Heart left ventricle (tissue), 13 donors: Measurements from ENCODE around the gene ADCK2.

Experiments
- POLR2A ChIP-seq, 2 donors: fragments of 450-650 bp; IDR thresholded peaks; one replicate each; pipeline ENCODE4 v1.6.1; 2017; ENCODE audit warnings: antibody characterized with exemption in 2 of 2, mild to moderate bottlenecking in 2 of 2, moderate library complexity in 2 of 2
- TF ChIP-seq, protein P1 (sequence below), 12 donors: fragments of 200-600 bp; sonication (generic) in 4 of 12; IDR thresholded peaks; one replicate each; pipeline versions ENCODE4 v1.5.0 to v1.8.0; 2018 to 2022; ENCODE audit warnings: antibody characterized with exemption in 12 of 12, mild to moderate bottlenecking in 5 of 12
- donor health status: ischemic (EF 13 %, LVEDD 7.1; RV severe dilation, severe dysfunction).
- donor health status: DM: no; HTN: yes; CAD: no.
- donor health status: DM: no; HTN: no; CAD: no.
- donor health status: ischemic (EF 25% LVEDD 6.9; RV normal size, moderate dysfunction).
- donor health status: ischemic (EF 25% LVEDD 5.7; RV mildly dilated, moderate dysfunction).
- donor health status: ischemic (EF 35%, LVEDD 5.7; RV mildly dilated, moderate dysfunction).
- donor health status: nonischemic (EF 11% LVEDD 7.7; RV severe dilation, severe dysfunction).
- donor health status: DM: yes; HTN: yes; CAD: no.
- donor health status: PGD.
- donor health status: ischemic (EF 29% LVEDD 5.4; RV normal size, mild dysfunction).
- donor health status: nonischemic (EF 23%, LVEDD 6.1; RV moderate dilation, normal function).

DNA sequence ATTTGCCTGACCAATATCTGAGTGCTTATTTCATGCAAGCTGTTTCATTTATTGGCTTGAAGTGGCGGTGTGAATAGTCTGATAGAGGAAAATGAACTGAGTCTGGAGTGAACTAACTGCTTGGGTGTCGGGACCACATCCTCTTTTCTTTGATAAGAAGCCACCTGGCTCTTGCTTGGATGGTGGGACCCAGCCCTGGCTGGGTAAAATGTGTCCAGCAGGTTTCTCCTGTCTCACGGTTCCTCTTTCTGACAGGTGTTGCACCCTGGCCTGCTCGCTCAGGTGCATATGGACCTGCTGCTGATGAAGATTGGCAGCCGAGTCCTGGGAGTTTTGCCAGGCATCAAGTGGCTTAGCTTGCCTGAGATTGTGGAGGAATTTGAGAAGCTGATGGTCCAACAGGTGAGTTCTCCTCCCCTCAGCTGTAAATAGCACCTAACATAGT lies 1.6 kb downstream of the ADCK2 start:
- TF ChIP-seq, protein P1, sequence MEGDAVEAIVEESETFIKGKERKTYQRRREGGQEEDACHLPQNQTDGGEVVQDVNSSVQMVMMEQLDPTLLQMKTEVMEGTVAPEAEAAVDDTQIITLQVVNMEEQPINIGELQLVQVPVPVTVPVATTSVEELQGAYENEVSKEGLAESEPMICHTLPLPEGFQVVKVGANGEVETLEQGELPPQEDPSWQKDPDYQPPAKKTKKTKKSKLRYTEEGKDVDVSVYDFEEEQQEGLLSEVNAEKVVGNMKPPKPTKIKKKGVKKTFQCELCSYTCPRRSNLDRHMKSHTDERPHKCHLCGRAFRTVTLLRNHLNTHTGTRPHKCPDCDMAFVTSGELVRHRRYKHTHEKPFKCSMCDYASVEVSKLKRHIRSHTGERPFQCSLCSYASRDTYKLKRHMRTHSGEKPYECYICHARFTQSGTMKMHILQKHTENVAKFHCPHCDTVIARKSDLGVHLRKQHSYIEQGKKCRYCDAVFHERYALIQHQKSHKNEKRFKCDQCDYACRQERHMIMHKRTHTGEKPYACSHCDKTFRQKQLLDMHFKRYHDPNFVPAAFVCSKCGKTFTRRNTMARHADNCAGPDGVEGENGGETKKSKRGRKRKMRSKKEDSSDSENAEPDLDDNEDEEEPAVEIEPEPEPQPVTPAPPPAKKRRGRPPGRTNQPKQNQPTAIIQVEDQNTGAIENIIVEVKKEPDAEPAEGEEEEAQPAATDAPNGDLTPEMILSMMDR (IDR thresholded peaks at IDR 0.05), result no peak
- no peak for TF ChIP-seq POLR2A (IDR thresholded peaks at IDR 0.05)
